Glomerular visceral epithelial cell (primary cell): Measurements from ENCODE around the gene UNC5C.

Experiments
- DNase-seq: peaks from one replicate; pipeline ENCODE4 v3.0.0-alpha.2; 2016; ENCODE audit errors: extremely low spot score

UNC5C gene

GRCh38 chr4:95546866-95547714 is 1.7 kb downstream of the UNC5C start:
- no peak for DNase-seq

GRCh38 chr4:95546221-95546620 is 2.6 kb downstream of the UNC5C start:
- no peak for DNase-seq

GRCh38 chr4:95545546-95545945 is 3.2 kb downstream of the UNC5C start:
- no peak for DNase-seq

- DNase-seq, result no peak
Observed at GRCh38 chr4:95544113-95545103, 4.4 kb downstream of the UNC5C start.

- no peak for DNase-seq
Observed at GRCh38 chr4:95541889-95542607, 6.7 kb downstream of the UNC5C start.

GRCh38 chr4:95541094-95541493 is 7.7 kb downstream of the UNC5C start:
- no peak for DNase-seq

GRCh38 chr4:95540227-95540626 is 8.5 kb downstream of the UNC5C start:
- DNase-seq, result no peak

- no peak for DNase-seq
Observed at GRCh38 chr4:95539106-95539505, 9.7 kb downstream of the UNC5C start.

- DNase-seq, result no peak
Observed at GRCh38 chr4:95537863-95538488, 10.8 kb downstream of the UNC5C start.

GRCh38 chr4:95537191-95537590 is 11.6 kb downstream of the UNC5C start:
- DNase-seq, result no peak

- no peak for DNase-seq
Observed at GRCh38 chr4:95536650-95537049, 12.1 kb downstream of the UNC5C start.

- no peak for DNase-seq
Observed at GRCh38 chr4:95535180-95535579, 13.6 kb downstream of the UNC5C start.

- DNase-seq, result no peak
Observed at GRCh38 chr4:95534032-95534431, 14.7 kb downstream of the UNC5C start.

- DNase-seq, result no peak
Observed at GRCh38 chr4:95533254-95533653, 15.5 kb downstream of the UNC5C start.

GRCh38 chr4:95532305-95532704 is 16.5 kb downstream of the UNC5C start:
- DNase-seq, result no peak

- no peak for DNase-seq
Observed at GRCh38 chr4:95531141-95531540, 17.6 kb downstream of the UNC5C start.

GRCh38 chr4:95529946-95530345 is 18.8 kb downstream of the UNC5C start:
- no peak for DNase-seq

GRCh38 chr4:95528388-95528948 is 20.3 kb downstream of the UNC5C start:
- no peak for DNase-seq

GRCh38 chr4:95526075-95526474 is 22.7 kb downstream of the UNC5C start:
- no peak for DNase-seq

GRCh38 chr4:95524729-95525128 is 24.0 kb downstream of the UNC5C start:
- DNase-seq, result no peak

GRCh38 chr4:95524184-95524583 is 24.6 kb downstream of the UNC5C start:
- DNase-seq, result no peak
